Measurements from ENCODE around the gene ADSS1.

GRCh38 chr14:104741108-104741802, 17.2 kb downstream of the ADSS1 start:
- TF ChIP-seq, protein P1, sequence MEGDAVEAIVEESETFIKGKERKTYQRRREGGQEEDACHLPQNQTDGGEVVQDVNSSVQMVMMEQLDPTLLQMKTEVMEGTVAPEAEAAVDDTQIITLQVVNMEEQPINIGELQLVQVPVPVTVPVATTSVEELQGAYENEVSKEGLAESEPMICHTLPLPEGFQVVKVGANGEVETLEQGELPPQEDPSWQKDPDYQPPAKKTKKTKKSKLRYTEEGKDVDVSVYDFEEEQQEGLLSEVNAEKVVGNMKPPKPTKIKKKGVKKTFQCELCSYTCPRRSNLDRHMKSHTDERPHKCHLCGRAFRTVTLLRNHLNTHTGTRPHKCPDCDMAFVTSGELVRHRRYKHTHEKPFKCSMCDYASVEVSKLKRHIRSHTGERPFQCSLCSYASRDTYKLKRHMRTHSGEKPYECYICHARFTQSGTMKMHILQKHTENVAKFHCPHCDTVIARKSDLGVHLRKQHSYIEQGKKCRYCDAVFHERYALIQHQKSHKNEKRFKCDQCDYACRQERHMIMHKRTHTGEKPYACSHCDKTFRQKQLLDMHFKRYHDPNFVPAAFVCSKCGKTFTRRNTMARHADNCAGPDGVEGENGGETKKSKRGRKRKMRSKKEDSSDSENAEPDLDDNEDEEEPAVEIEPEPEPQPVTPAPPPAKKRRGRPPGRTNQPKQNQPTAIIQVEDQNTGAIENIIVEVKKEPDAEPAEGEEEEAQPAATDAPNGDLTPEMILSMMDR (IDR thresholded peaks at IDR 0.05) = no peak
- TF ChIP-seq NFYB (CRISPR knock-in tag; conservative IDR thresholded peaks at IDR 0.05; ENCODE audit: low read depth) = no peak
- TF ChIP-seq FOXK1 (CRISPR knock-in tag; IDR thresholded peaks at IDR 0.05) = no peak
- TF ChIP-seq, protein P2, sequence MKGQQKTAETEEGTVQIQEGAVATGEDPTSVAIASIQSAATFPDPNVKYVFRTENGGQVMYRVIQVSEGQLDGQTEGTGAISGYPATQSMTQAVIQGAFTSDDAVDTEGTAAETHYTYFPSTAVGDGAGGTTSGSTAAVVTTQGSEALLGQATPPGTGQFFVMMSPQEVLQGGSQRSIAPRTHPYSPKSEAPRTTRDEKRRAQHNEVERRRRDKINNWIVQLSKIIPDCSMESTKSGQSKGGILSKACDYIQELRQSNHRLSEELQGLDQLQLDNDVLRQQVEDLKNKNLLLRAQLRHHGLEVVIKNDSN (CRISPR knock-in tag; IDR thresholded peaks at IDR 0.05) = no peak
